ENCODE data around the gene CFAP410. TPM values are rescaled to one million over a fixed set of nuclear protein-coding genes. Genes with fewer than 3 reads are reported as not detected.
A peak's percentile ranks its signal among the peaks of the same experiment; 100 is the strongest.

The CFAP410 gene
- total and polyA plus RNA-seq, 2 of the 13 experiments (the other 11 are each of a cell fraction or from before 2014, with no cell fraction given), result 8.0 to 20.1 TPM

- no peak for TF ChIP-seq RBM39 (IDR thresholded peaks at IDR 0.05; ENCODE audit: low read depth, low read length, poor library complexity, severe bottlenecking)
- no peak for TF ChIP-seq ZBTB39 (CRISPR knock-in tag; IDR thresholded peaks at IDR 0.05)
- TF ChIP-seq ARID5B (CRISPR knock-in tag; IDR thresholded peaks at IDR 0.05), result no peak
- no peak for TF ChIP-seq ZNF337 (CRISPR knock-in tag; IDR thresholded peaks at IDR 0.05; ENCODE audit: borderline replicate concordance, low read depth)
- TF ChIP-seq TEAD3 (CRISPR knock-in tag; optimal IDR thresholded peaks at IDR 0.05; ENCODE audit: borderline replicate concordance), result no peak
- TF ChIP-seq BATF2 (CRISPR knock-in tag; IDR thresholded peaks at IDR 0.05), result no peak
- no peak for TF ChIP-seq ZNF7 (CRISPR knock-in tag; IDR thresholded peaks at IDR 0.05)
- TF ChIP-seq CEBPB (IDR thresholded peaks at IDR 0.05; ENCODE audit: borderline replicate concordance, low read depth, low read length), result no peak
- TF ChIP-seq NRL (CRISPR knock-in tag; IDR thresholded peaks at IDR 0.05; ENCODE audit: borderline replicate concordance), result 0 out of 2 replicates have a peak, but pooled peaks have one; percentile 26
- no peak for TF ChIP-seq HMGXB3 (CRISPR knock-in tag; IDR thresholded peaks at IDR 0.05; ENCODE audit: borderline replicate concordance)
- TF ChIP-seq ZNF317 (CRISPR knock-in tag; IDR thresholded peaks at IDR 0.05), result no peak
- TF ChIP-seq ZZZ3 (CRISPR knock-in tag; IDR thresholded peaks at IDR 0.05; ENCODE audit: borderline replicate concordance), result no peak
- 0 out of 2 replicates have a peak, but pooled peaks have one; percentile 6 for TF ChIP-seq POLR2AphosphoS5 (IDR thresholded peaks at IDR 0.05; ENCODE audit: low read depth, low read length)
- TF ChIP-seq, protein P1, sequence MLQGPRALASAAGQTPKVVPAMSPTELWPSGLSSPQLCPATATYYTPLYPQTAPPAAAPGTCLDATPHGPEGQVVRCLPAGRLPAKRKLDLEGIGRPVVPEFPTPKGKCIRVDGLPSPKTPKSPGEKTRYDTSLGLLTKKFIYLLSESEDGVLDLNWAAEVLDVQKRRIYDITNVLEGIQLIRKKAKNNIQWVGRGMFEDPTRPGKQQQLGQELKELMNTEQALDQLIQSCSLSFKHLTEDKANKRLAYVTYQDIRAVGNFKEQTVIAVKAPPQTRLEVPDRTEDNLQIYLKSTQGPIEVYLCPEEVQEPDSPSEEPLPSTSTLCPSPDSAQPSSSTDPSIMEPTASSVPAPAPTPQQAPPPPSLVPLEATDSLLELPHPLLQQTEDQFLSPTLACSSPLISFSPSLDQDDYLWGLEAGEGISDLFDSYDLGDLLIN (CRISPR knock-in tag; IDR thresholded peaks at IDR 0.05; ENCODE audit: borderline replicate concordance), result no peak
Measured at GRCh38 chr21:44329086-44329889, 9.9 kb downstream of the CFAP410 start (continued).
